HCT116 (cell line): ENCODE measurements around the gene APOM. TPM values are rescaled to one million over a fixed set of nuclear protein-coding genes. Genes with fewer than 3 reads are reported as not detected.

ENCODE experiments used
- ATAC-seq: fragments of 200-7000 bp; cut with Tn5 transposase; 2 replicates; pipeline ENCODE4 v1.9.1; 2020; ENCODE audit warnings: mild to moderate bottlenecking, moderate library complexity
- BruUV-seq: library from RNA; stranded (reverse); fragments of 400-500 nt; replicated peaks from 2 replicates; lab custom pipeline; 2021; lab: Mats Ljungman, UMichigan
- CTCF ChIA-PET: fragments of 300-600 bp; sonication (Branson Sonifier 250); formaldehyde crosslinking; loops from one replicate; lab custom pipeline; 2021; ENCODE audit warnings: antibody characterized with exemption; lab: Charles Lee
- POLR2A ChIA-PET: fragments of 300-600, 350-600 bp; sonication (Branson Sonifier 250); formaldehyde crosslinking; loops from one replicate; lab custom pipeline; 2021; ENCODE audit warnings: antibody characterized with exemption; lab: Charles Lee
- RAD21 ChIA-PET, 2 experiments: fragments of 300-600 bp; sonication (Branson Sonifier 250); formaldehyde crosslinking; loops; one replicate each; lab custom pipeline; 2023; ENCODE audit warnings: low total read pairs in 2 of 2; ENCODE audit not compliant: uncharacterized antibody in 2 of 2, unreplicated experiment in 2 of 2, low non-redundant PET in 1 of 2; lab: Charles Lee
- DNase-seq: peaks from one replicate; pipeline ENCODE4 v3.0.0-alpha.2; 2010; ENCODE audit warnings: low read depth, low spot score
- H2AFZ ChIP-seq: fragments of 200-600 bp; shearing (Covaris generic), sonication (generic); 2 replicates; pipeline ENCODE4 v1.6.1; 2017; ENCODE audit warnings: low read depth, mixed run types, mixed read lengths, antibody characterized with exemption, low read length; ENCODE audit not compliant: poor library complexity, severe bottlenecking
- H3K27ac ChIP-seq: 2 replicates; pipeline ENCODE4 v1.5.1; 2012; ENCODE audit warnings: low read depth, low read length
- H3K27me3 ChIP-seq: fragments of 200-600 bp; sonication (generic); 2 replicates; pipeline ENCODE4 v1.6.1; 2016; ENCODE audit warnings: mixed run types, low read length, mixed read lengths; ENCODE audit not compliant: insufficient read depth
- H3K36me3 ChIP-seq, 2 experiments: fragments of 200-500 bp in 1 of 2; fragments of 200-600 bp in 1 of 2; sonication (Bioruptor generic) in 1 of 2; sonication (generic) in 1 of 2; 2 replicates each; pipeline versions ENCODE4 v1.5.1 to v1.6.1; 2014 to 2016; ENCODE audit warnings: low read length in 2 of 2, inconsistent platforms in 1 of 2, mixed read lengths in 1 of 2, mixed run types in 1 of 2; ENCODE audit not compliant: insufficient read depth in 2 of 2, control insufficient read depth in 1 of 2
- H3K4me1 ChIP-seq, 2 experiments: fragments of 200-600 bp in 1 of 2; sonication (generic) in 1 of 2; 2 replicates each; pipeline versions ENCODE4 v1.5.1 to v1.6.1; 2012 to 2017; ENCODE audit warnings: low read length in 2 of 2, inconsistent platforms in 1 of 2, mild to moderate bottlenecking in 1 of 2, mixed read lengths in 1 of 2, mixed run types in 1 of 2, moderate library complexity in 1 of 2; ENCODE audit not compliant: insufficient read depth in 2 of 2, control insufficient read depth in 1 of 2
- H3K4me2 ChIP-seq: fragments of 200-600 bp; sonication (generic); 2 replicates; pipeline ENCODE4 v1.6.1; 2017; ENCODE audit warnings: mixed run types, low read length, mixed read lengths
- H3K4me3 ChIP-seq, 2 experiments: fragments of 200-600 bp in 1 of 2; sonication (generic) in 1 of 2; replicated peaks in 1 of 2; 2 replicates each; pipeline ENCODE4 v1.5.1; 2011 to 2016; ENCODE audit warnings: low read length in 2 of 2, control low read depth in 1 of 2, low read depth in 1 of 2, mild to moderate bottlenecking in 1 of 2, mixed read lengths in 1 of 2, mixed run types in 1 of 2
- H3K79me2 ChIP-seq: fragments of 200-600 bp; sonication (generic); 2 replicates; pipeline ENCODE4 v1.6.1; 2017; ENCODE audit warnings: mild to moderate bottlenecking, mixed run types, low read length, moderate library complexity, mixed read lengths; ENCODE audit not compliant: insufficient read depth
- H3K9ac ChIP-seq: fragments of 200-600 bp; sonication (generic); 2 replicates; pipeline ENCODE4 v1.6.1; 2016; ENCODE audit warnings: low read length, mixed read lengths
- H3K9me2 ChIP-seq: fragments of 200-600 bp; sonication (generic), shearing (Covaris generic); 2 replicates; pipeline ENCODE4 v1.6.1; 2017; ENCODE audit warnings: mixed run types, mild to moderate bottlenecking, moderate library complexity; ENCODE audit not compliant: insufficient read depth
- H3K9me3 ChIP-seq, 2 experiments: fragments of 200-500 bp in 1 of 2; fragments of 200-600 bp in 1 of 2; sonication (Bioruptor generic) in 1 of 2; sonication (generic) in 1 of 2; 2 replicates each; pipeline ENCODE4 v1.6.1; 2014 to 2017; ENCODE audit warnings: low read length in 2 of 2, mixed read lengths in 2 of 2, inconsistent platforms in 1 of 2, low read depth in 1 of 2, mild to moderate bottlenecking in 1 of 2, mixed run types in 1 of 2, moderate library complexity in 1 of 2; ENCODE audit not compliant: control insufficient read depth in 1 of 2, insufficient read depth in 1 of 2
- H4K20me1 ChIP-seq: fragments of 200-600 bp; sonication (generic), shearing (Covaris generic); 2 replicates; pipeline ENCODE4 v1.6.1; 2017; ENCODE audit warnings: mixed run types, mild to moderate bottlenecking, moderate library complexity; ENCODE audit not compliant: insufficient read depth
- CBX3 ChIP-seq: IDR thresholded peaks from 2 replicates; pipeline ENCODE4 v1.6.1; 2012; ENCODE audit warnings: low read depth
- CTCF ChIP-seq, 3 experiments: fragments of 200-600 bp in 1 of 3; sonication (generic) in 1 of 3; IDR thresholded peaks in 2 of 3; conservative IDR thresholded peaks in 1 of 3; 2 replicates each; pipeline ENCODE4 v1.5.1; 2012 to 2017; ENCODE audit warnings: low read depth in 2 of 3, low read length in 2 of 3, antibody characterized with exemption in 1 of 3, borderline replicate concordance in 1 of 3, control low read depth in 1 of 3, mild to moderate bottlenecking in 1 of 3, mixed read lengths in 1 of 3, mixed run types in 1 of 3, moderate library complexity in 1 of 3; ENCODE audit not compliant: insufficient read depth in 1 of 3
- EGR1 ChIP-seq: IDR thresholded peaks from 2 replicates; pipeline ENCODE4 v1.6.1; 2012; ENCODE audit warnings: low read depth
- ELF1 ChIP-seq: IDR thresholded peaks from 2 replicates; pipeline ENCODE4 v1.6.1; 2012; ENCODE audit warnings: low read depth, borderline replicate concordance
- EZH2 ChIP-seq: fragments of 200-600 bp; sonication (generic); IDR thresholded peaks from 2 replicates; pipeline ENCODE4 v1.6.1; 2017; ENCODE audit warnings: antibody characterized with exemption, mixed run types
- EZH2phosphoT487 ChIP-seq: fragments of 200-600 bp; IDR thresholded peaks from 2 replicates; pipeline ENCODE4 v1.6.1; 2018; ENCODE audit warnings: antibody characterized with exemption, borderline replicate concordance
- FOSL1 ChIP-seq: IDR thresholded peaks from 2 replicates; pipeline ENCODE4 v1.6.1; 2012; ENCODE audit warnings: low read depth
- JUND ChIP-seq: IDR thresholded peaks from 2 replicates; pipeline ENCODE4 v1.6.1; 2012
- MAX ChIP-seq: IDR thresholded peaks from 2 replicates; pipeline ENCODE4 v1.6.1; 2012
- SIN3A ChIP-seq: IDR thresholded peaks from 2 replicates; pipeline ENCODE4 v1.6.1; 2012; ENCODE audit warnings: low read depth
- SP1 ChIP-seq: IDR thresholded peaks from 2 replicates; pipeline ENCODE4 v1.6.1; 2012; ENCODE audit warnings: low read depth
- SRF ChIP-seq: IDR thresholded peaks from 2 replicates; pipeline ENCODE4 v1.6.1; 2012; ENCODE audit warnings: low read depth
- TCF7L2 ChIP-seq: IDR thresholded peaks from 2 replicates; pipeline ENCODE4 v1.7.0; 2011; ENCODE audit warnings: borderline replicate concordance, inconsistent platforms; ENCODE audit not compliant: insufficient read depth, insufficient read length; ENCODE audit errors: extremely low read depth
- ZBTB33 ChIP-seq: IDR thresholded peaks from 2 replicates; pipeline ENCODE4 v1.6.1; 2011; ENCODE audit warnings: mild to moderate bottlenecking, low read length, moderate library complexity; ENCODE audit not compliant: insufficient replicate concordance; ENCODE audit errors: extremely low read depth
- ZNF274 ChIP-seq: fragments of 200-500 bp; sonication (Bioruptor generic); IDR thresholded peaks from 2 replicates; pipeline ENCODE4 v1.6.1; 2014; ENCODE audit warnings: mild to moderate bottlenecking, low read depth, low read length, inconsistent platforms
- intact Hi-C: fragments of 100-400 bp; cut with micrococcal nuclease; formaldehyde crosslinking; loops from 2 replicates; pipeline ENCODE4 v1.10.0; 2022
- total RNA-seq: library from RNA; stranded (reverse); gene quantifications from one replicate; pipeline ENCODE4 v1.2.1, GENCODE V29; 2021; ENCODE audit not compliant: unreplicated experiment

APOM gene
- total RNA-seq, 1 experiment from 2014 or later: 2.2 TPM

GRCh38 chr6:31687321-31687720 lies 31.6 kb downstream of the APOM start:
- POLR2A ChIA-PET: no interaction called here
- Histone ChIP-seq H3K9ac (no peak overlapping the region), H3K4me3 (no peak overlapping the region), H3K27ac (no peak overlapping the region), H4K20me1 (no peaks in the 10 kb centered on the region), H3K79me2 (no peaks in the 10 kb centered on the region), H3K9me2 (no peaks in the 10 kb centered on the region), H3K27me3 (no peaks in the 10 kb centered on the region), H2AFZ (no peak overlapping the region), H3K9me3 (no peaks in the 10 kb centered on the region), H3K36me3 (peaks cover 7 to 25% of the 10 kb centered on the region in 2 experiments; a peak in 2 of 4 replicates), H3K4me1 (peaks cover 11 to 16% of the 10 kb centered on the region in 2 experiments), H3K4me2 (no peak overlapping the region)
- BruUV-seq: no TSS peak
- CTCF ChIA-PET: no interaction called here
- no peak for ATAC-seq
- DNase-seq: no peak
- intact Hi-C loops: no loop called here
- TF ChIP-seq EGR1 (no peak), FOSL1 (no peak), SIN3A (no peak), EZH2phosphoT487 (no peak), MAX (no peak), SRF (no peak), CBX3 (no peak)
- RAD21 ChIA-PET: no interaction called here

GRCh38 chr6:31687860-31688693 lies 32.4 kb downstream of the APOM start:
- Histone ChIP-seq H3K9ac (no peak overlapping the region), H3K36me3 (peaks cover 8 to 25% of the 10 kb centered on the region in 2 experiments; a peak in 2 of 4 replicates), H4K20me1 (no peaks in the 10 kb centered on the region), H3K27me3 (no peaks in the 10 kb centered on the region), H3K4me2 (no peak overlapping the region), H2AFZ (no peak overlapping the region), H3K4me3 (no peak overlapping the region), H3K9me2 (no peaks in the 10 kb centered on the region), H3K9me3 (no peaks in the 10 kb centered on the region), H3K27ac (no peak overlapping the region), H3K4me1 (peaks cover 11 to 16% of the 10 kb centered on the region in 2 experiments), H3K79me2 (no peaks in the 10 kb centered on the region)
- ChIA-PET CTCF (no interaction called here), POLR2A (no interaction called here), RAD21 (no interaction called here)
- intact Hi-C loops: no loop called here
- BruUV-seq: no TSS peak
- DNase-seq: no peak
- TF ChIP-seq EGR1 (no peak), ZBTB33 (no peak), TCF7L2 (no peak), ZNF274 (no peak), SP1 (no peak), MAX (no peak), ELF1 (no peak), EZH2 (no peak), JUND (no peak), CTCF (IDR thresholded peaks at IDR 0.05 in 2 of 3, conservative IDR thresholded peaks at IDR 0.05 in 1 of 3; ENCODE audit: borderline replicate concordance in 1 of 3, insufficient read depth in 1 of 3, low read depth in 2 of 3, low read length in 2 of 3) (no peak)
- ATAC-seq: no peak
